Suprapubic skin (tissue), 4 donors: ENCODE results near the gene YIPF3. TPM values are rescaled to one million over a fixed set of nuclear protein-coding genes. Genes with fewer than 3 reads are reported as not detected.

Experiments
- DNase-seq, 2 donors: peaks; one replicate each; pipeline ENCODE4 v3.0.0-alpha.2; 2019; ENCODE audit warnings: low spot score in 2 of 2
- H3K27ac ChIP-seq: fragments of 200-600 bp; sonication (generic); one replicate; pipeline ENCODE4 v1.5.1; 2019
- H3K27me3 ChIP-seq: fragments of 200-600 bp; sonication (generic); one replicate; pipeline ENCODE4 v1.5.1; 2019
- H3K36me3 ChIP-seq: fragments of 200-600 bp; sonication (generic); one replicate; pipeline ENCODE4 v1.5.1; 2019
- H3K4me1 ChIP-seq: fragments of 200-600 bp; sonication (generic); one replicate; pipeline ENCODE4 v1.5.1; 2019
- H3K4me3 ChIP-seq: fragments of 200-600 bp; sonication (generic); one replicate; pipeline ENCODE4 v1.5.1; 2019; ENCODE audit warnings: mild to moderate bottlenecking
- H3K9me3 ChIP-seq: fragments of 200-600 bp; sonication (generic); one replicate; pipeline ENCODE4 v1.5.1; 2019
- EP300 ChIP-seq: sonication (generic); formaldehyde crosslinking; IDR thresholded peaks from one replicate; pipeline ENCODE4 v1.6.1; 2017; ENCODE audit warnings: antibody characterized with exemption
- POLR2A ChIP-seq, 2 donors: fragments of 450-650 bp; IDR thresholded peaks; one replicate each; pipeline ENCODE4 v1.6.1; 2017; ENCODE audit warnings: antibody characterized with exemption in 2 of 2, mild to moderate bottlenecking in 2 of 2, moderate library complexity in 2 of 2
- POLR2AphosphoS5 ChIP-seq, 3 donors: sonication (generic); formaldehyde crosslinking; IDR thresholded peaks; one replicate each; pipeline ENCODE4 v1.6.1; 2017; ENCODE audit warnings: antibody characterized with exemption in 3 of 3
- WGBS: methylation state at CpG from one replicate; pipeline ENCODE4 v1.1.5; 2018; 5-methylcytosine and 5-hydroxymethylcytosine counted together
- total RNA-seq, 4 donors: library from RNA; depleted of rRNA; stranded (reverse); fragments of >200 nt; gene quantifications; one replicate each; pipeline ENCODE4 v1.1.0, GENCODE V29; 2016
- TF ChIP-seq, protein P1 (sequence below), 2 donors: fragments of 200-600 bp in 1 of 2; fragments of 450-650 bp in 1 of 2; sonication (generic) in 1 of 2; IDR thresholded peaks; one replicate each; pipeline ENCODE4 v1.5.1; 2016 to 2019; ENCODE audit warnings: antibody characterized with exemption in 2 of 2, mild to moderate bottlenecking in 1 of 2, moderate library complexity in 1 of 2

The YIPF3 gene
- total RNA-seq, 4 donors from 2014 or later: 69.8 to 115 (median 84.6) TPM

DNA sequence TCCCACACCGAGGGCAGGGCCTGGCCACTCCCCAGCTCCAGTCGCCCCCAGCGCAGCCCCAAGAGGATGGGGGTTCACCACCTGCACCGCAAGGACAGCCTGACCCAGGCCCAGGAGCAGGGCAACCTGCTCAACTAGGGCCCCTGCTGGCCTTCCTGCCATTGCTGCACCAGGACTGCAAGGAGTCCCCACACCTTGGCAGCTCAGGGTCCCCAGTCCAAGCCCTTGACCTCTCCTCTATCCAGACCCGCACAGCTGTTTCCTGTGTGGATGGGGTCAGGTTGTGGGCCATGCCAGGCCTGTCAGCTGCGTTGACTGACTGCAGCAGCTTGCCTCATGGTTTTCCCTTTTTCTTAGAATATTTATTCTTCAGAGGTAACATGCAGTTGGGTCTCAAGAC lies 11.0 kb downstream of the YIPF3 start:
- DNase-seq: no peak
- 88% methylated on average over 4 of the region's 6 CpGs for WGBS
- H3K27me3 ChIP-seq: no peaks in the 10 kb centered on the region
- no peak for TF ChIP-seq POLR2AphosphoS5 (IDR thresholded peaks at IDR 0.05)
- no peak for TF ChIP-seq EP300
- TF ChIP-seq, protein P1, sequence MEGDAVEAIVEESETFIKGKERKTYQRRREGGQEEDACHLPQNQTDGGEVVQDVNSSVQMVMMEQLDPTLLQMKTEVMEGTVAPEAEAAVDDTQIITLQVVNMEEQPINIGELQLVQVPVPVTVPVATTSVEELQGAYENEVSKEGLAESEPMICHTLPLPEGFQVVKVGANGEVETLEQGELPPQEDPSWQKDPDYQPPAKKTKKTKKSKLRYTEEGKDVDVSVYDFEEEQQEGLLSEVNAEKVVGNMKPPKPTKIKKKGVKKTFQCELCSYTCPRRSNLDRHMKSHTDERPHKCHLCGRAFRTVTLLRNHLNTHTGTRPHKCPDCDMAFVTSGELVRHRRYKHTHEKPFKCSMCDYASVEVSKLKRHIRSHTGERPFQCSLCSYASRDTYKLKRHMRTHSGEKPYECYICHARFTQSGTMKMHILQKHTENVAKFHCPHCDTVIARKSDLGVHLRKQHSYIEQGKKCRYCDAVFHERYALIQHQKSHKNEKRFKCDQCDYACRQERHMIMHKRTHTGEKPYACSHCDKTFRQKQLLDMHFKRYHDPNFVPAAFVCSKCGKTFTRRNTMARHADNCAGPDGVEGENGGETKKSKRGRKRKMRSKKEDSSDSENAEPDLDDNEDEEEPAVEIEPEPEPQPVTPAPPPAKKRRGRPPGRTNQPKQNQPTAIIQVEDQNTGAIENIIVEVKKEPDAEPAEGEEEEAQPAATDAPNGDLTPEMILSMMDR (IDR thresholded peaks at IDR 0.05): no peak
- TF ChIP-seq POLR2A (IDR thresholded peaks at IDR 0.05): no peak
- H3K9me3 ChIP-seq: no peaks in the 10 kb centered on the region
- peaks cover 23% of the 10 kb centered on the region for H3K4me1 ChIP-seq
- H3K36me3 ChIP-seq: peaks cover 46% of the 10 kb centered on the region
- no peak overlapping the region for H3K27ac ChIP-seq
- H3K4me3 ChIP-seq: no peak overlapping the region

DNA sequence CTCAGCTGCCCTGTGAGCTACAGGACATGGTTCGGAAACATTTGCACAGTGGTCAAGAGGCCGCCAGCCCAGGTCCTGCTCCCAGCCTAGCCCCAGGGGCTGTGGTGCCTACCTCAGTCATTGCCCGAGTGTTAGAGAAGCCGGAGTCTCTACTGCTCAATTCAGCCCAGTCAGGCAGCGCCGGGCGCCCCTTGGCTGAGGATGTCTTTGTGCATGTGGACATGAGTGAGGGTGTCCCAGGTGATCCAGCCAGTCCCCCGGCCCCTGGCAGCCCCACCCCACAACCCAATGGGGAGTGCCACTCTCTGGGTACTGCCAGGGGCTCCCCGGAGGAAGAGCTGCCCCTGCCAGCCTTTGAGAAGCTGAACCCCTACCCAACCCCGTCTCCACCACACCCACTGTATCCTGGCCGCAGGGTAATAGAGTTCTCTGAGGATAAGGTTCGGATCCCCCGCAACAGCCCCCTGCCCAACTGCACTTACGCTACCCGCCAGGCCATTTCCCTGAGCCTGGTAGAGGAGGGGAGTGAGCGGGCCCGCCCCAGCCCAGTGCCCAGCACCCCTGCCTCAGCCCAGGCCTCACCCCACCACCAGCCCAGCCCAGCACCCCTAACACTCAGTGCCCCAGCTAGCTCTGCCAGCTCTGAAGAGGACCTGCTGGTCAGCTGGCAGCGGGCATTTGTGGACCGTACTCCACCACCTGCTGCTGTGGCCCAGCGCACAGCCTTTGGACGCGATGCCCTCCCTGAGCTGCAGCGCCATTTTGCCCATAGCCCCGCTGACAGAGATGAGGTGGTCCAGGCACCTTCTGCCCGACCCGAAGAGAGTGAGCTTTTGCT lies 11.8 kb downstream of the YIPF3 start:
- no peak for DNase-seq
- Histone ChIP-seq H3K9me3 (no peaks in the 10 kb centered on the region), H3K4me3 (no peak overlapping the region), H3K27ac (no peak overlapping the region), H3K4me1 (peaks cover 18% of the 10 kb centered on the region), H3K36me3 (peaks cover 54% of the 10 kb centered on the region), H3K27me3 (no peaks in the 10 kb centered on the region)
- 93% methylated on average over 11 of the region's 26 CpGs for WGBS
- TF ChIP-seq POLR2AphosphoS5 (IDR thresholded peaks at IDR 0.05) (no peak), POLR2A (IDR thresholded peaks at IDR 0.05) (no peak), EP300 (no peak)
- TF ChIP-seq, protein P1 (IDR thresholded peaks at IDR 0.05): no peak

DNA sequence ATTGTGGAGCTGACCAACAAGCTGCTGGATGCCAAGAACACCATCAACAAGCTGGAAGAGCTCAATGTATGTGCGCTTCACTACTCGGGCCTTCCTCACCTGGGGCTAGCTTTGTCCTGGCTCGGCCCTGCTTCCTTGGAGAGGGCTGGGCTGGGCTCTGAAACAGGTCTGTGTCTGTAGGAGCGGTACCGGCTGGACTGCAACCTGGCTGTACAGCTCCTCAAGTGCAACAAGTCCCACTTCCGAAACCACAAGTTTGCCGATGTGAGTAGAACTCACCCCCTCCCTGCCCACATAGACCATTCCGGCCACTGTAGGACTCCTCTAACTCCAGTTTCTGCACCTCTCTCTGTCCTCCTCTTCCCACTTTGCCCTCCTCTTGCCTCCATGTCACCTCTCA lies 13.3 kb downstream of the YIPF3 start:
- no peak for DNase-seq
- H3K27me3 ChIP-seq: no peaks in the 10 kb centered on the region
- no peak overlapping the region for H3K4me3 ChIP-seq
- TF ChIP-seq, protein P1 (IDR thresholded peaks at IDR 0.05): no peak
- no peak for TF ChIP-seq POLR2AphosphoS5 (IDR thresholded peaks at IDR 0.05)
- TF ChIP-seq POLR2A (IDR thresholded peaks at IDR 0.05): no peak
- TF ChIP-seq EP300: no peak
- H3K36me3 ChIP-seq: peaks cover 69% of the 10 kb centered on the region
- H3K27ac ChIP-seq: no peak overlapping the region
- H3K9me3 ChIP-seq: no peaks in the 10 kb centered on the region
- 92% methylated on average over 8 of the region's 8 CpGs for WGBS
- H3K4me1 ChIP-seq: peaks cover 12% of the 10 kb centered on the region

DNA sequence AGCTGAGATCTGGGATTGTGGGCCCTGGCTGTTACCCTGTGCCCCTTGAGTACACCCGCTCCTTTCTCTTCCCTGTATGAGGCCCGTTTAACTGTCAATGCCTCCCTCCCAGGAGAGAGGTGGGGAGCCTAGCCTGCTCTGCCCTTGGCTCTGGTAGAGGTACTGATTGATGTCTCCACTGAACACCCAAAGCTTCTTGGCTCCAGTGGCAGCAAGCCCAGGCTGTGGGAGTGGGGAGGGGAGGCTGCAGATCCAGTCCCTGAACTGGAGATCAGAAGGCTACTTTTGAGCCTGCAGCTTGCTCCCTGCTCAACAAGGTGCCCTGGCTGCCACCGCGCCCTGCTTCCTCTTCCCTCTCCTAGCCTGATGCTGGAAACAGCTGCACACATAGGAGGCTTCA lies 14.1 kb downstream of the YIPF3 start:
- Histone ChIP-seq H3K27me3 (no peaks in the 10 kb centered on the region), H3K4me3 (no peak overlapping the region), H3K36me3 (peaks cover 70% of the 10 kb centered on the region), H3K4me1 (peaks cover 12% of the 10 kb centered on the region), H3K27ac (no peak overlapping the region), H3K9me3 (no peaks in the 10 kb centered on the region)
- TF ChIP-seq EP300 (no peak), POLR2AphosphoS5 (IDR thresholded peaks at IDR 0.05) (no peak), POLR2A (IDR thresholded peaks at IDR 0.05) (no peak)
- TF ChIP-seq, protein P1 (IDR thresholded peaks at IDR 0.05): no peak
- 77% methylated on average over 2 of the region's 4 CpGs for WGBS
- no peak for DNase-seq

DNA sequence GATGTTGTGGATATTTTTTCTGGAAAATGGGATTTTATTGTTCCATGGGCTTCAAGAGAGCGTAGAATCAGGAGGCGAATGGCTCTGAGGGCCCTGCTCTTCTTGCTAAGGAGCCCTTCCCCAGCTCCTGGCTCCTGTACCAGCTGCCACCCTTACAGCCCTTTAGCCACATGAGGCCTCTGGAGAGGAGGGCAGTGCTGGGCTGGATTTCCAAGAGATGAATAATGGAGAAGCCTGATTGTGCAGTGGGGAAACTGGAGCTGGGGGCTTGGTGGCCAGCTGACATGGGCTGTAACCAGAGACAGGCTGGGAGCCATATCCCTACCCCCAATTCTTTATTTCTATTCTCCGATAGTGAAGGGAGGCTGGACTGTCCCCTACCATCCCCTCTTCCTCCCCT lies 15.8 kb downstream of the YIPF3 start:
- H3K4me3 ChIP-seq: no peak overlapping the region
- peaks cover 23% of the 10 kb centered on the region for H3K4me1 ChIP-seq
- TF ChIP-seq, protein P1 (IDR thresholded peaks at IDR 0.05): no peak
- TF ChIP-seq EP300 (no peak), POLR2AphosphoS5 (IDR thresholded peaks at IDR 0.05) (no peak), POLR2A (IDR thresholded peaks at IDR 0.05) (no peak)
- 96% methylated on average over 3 of the region's 3 CpGs for WGBS
- DNase-seq: no peak
- H3K27ac ChIP-seq: no peak overlapping the region
- H3K27me3 ChIP-seq: no peaks in the 10 kb centered on the region
- H3K9me3 ChIP-seq: no peaks in the 10 kb centered on the region
- peaks cover 70% of the 10 kb centered on the region for H3K36me3 ChIP-seq
